IPS DF 19.7 (cell line): ENCODE data around the gene RIC1.
"Not testable (repeated sequence)": the region's sequence is repeated elsewhere in the genome, so short reads cannot be mapped to it uniquely, and the experiment has no call there.

Experiments used
- DNase-seq: peaks from one replicate; pipeline ENCODE4 v3.0.0-alpha.2; 2013; ENCODE audit warnings: low read depth, low spot score

The RIC1 gene

DNA sequence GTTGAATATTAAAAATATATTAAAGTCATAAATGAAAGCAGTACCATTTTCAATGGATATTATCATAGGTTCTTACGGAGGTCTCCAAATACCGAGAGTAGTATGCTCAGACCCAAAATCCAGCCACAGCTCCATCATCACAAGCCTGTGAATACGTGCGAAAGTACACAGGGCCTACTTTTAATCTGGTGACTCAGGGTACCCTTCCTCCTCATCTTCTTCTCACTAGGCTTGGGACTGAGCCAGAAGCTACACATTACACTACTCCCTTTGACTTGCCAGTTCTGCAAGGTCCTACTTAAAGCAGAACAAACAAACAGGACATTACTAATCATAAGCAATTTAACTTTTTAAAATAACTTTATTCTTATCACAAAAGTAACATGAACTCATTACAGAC, 7.6 kb upstream of the RIC1 start:
- no peak for DNase-seq

- no peak for DNase-seq
These were observed 6.9 kb upstream of the RIC1 start for GRCh38 chr9:5622016-5622415.

- DNase-seq = no peak
These were observed 4.3 kb upstream of the RIC1 start for GRCh38 chr9:5624655-5625054.

- DNase-seq = no peak
These were observed 1.9 kb upstream of the RIC1 start for GRCh38 chr9:5626727-5627634.

DNA sequence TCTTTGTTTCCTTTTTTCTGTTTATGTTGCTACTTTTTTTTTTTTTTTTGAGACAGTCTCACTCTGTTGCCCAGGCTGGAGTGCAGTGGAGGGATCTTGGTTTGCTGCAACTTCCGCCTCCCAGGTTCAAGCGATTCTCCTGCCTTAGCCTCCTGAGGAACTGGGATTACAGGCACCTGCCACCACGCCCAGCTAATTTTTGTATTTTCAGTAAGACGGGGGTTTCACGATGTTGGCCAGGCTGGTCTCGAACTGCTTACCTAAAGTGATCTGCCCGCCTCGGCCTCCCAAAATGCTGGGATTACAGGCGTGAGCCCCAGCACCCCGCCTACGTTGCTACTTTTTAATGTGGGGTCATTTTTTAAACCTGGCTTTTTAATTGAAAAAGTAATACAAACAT, 1.2 kb upstream of the RIC1 start:
- DNase-seq = not testable (repeated sequence)

DNA sequence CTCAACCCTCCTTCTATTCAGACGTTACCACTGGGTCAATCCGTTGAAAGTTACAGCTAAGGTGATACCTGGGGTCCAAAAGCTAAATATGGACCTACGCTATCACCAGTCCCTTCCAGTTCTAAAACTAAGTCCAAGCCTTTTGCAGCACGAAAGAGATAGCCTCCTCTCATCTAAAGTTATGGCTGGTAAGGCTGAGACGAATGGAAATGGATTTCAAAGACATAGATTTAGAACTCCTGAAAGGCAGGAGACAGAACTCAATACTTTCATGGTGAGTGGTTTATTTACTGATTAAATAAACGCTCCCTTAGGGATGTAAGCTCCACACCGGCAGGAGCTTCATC, 751 bp upstream of the RIC1 start:
- no peak for DNase-seq

- DNase-seq = no peak
These were observed 589 bp downstream of the RIC1 start for GRCh38 chr9:5629312-5630080.

- no peak for DNase-seq
These were observed 1.2 kb downstream of the RIC1 start for GRCh38 chr9:5630081-5630507.

DNA sequence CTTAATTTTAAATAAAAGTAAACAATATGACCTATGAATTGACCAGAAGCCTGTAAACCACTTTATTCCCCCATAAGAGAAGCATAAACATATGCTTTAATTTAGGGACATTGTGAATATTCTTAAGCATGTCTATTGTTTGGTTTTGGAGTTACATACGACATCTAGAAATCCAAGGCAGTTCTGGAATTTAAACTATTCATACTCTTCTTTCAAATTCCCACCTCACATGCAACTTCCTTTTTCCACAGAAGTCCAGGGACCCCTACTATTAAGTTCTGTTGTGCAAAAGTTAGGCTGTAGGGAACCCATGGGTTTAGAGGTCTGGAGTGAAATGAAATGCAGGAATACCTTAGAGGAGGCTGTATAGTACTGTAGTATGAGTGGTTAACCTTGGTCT, 2.1 kb downstream of the RIC1 start:
- DNase-seq = no peak

DNA sequence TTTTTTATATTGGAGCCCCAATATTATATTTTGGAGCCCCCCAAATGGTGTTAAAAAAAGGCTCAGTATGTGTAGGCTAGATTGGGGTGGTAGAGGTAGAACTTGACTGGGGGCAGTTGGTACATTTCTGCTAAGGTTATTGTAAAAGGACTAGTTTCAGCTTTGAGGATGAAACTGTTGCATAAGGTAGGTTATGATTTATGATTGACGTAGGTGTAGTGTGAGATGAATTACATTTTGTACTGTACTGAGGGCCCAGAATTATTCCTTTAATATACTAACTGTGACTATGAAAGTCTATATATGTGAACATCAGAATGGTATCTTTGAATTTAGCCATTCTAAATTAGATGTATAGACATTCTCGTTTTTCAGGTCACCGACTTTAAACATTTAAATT, 3.6 kb downstream of the RIC1 start:
- no peak for DNase-seq

GRCh38 chr9:5633243-5633642, 4.3 kb downstream of the RIC1 start:
- DNase-seq = no peak

DNA sequence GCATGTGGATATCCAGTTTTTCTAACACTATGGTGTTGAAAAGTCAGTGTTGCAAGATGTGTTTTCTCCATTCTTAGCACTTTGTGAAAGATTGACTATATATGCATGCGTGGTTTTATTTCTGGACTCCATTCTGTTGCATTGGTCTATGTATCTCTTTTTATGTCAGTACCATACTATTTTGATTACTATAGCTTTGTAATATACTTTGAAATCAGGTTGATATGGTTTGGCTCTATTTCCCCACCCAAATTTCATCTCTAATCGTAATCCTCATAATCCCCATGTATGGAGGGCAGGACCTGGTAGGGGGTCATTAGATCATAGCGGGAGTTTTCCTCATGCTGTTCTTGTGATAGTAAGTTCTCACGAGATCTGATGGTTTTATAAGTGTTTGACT, 6.5 kb downstream of the RIC1 start:
- no peak for DNase-seq

GRCh38 chr9:5639816-5640215, 10.9 kb downstream of the RIC1 start:
- DNase-seq = no peak

- no peak for DNase-seq
These were observed 13.3 kb downstream of the RIC1 start for GRCh38 chr9:5642170-5642569.

DNA sequence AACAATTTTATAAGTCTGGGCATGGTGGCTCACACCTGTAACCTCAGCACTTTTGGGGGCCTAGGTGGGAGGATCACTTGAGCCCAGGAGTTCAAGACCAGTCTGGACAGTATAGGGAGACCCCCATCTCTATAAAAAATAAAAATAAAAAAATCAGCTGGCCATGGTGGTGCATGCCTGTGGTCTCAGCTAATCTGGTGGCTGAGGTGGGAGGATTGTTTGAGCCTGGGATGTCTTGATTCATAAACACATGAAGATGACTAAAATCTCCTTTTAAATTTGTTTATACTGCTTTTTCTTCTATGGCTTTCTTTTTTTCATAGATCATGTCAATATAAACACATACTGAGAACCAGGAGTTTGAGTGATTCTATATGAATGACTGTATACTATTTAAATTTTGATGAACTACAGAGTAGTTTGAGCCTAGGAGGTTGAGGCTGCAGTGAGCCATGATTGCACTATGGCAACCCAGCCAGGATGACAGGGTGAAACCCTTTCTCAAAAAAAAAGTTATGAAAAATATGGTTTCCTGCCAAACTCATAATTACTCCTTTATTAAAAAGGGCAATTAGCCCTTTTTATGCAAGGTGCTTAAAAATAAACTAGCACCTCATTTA, 14.2 kb downstream of the RIC1 start:
- no peak for DNase-seq

DNA sequence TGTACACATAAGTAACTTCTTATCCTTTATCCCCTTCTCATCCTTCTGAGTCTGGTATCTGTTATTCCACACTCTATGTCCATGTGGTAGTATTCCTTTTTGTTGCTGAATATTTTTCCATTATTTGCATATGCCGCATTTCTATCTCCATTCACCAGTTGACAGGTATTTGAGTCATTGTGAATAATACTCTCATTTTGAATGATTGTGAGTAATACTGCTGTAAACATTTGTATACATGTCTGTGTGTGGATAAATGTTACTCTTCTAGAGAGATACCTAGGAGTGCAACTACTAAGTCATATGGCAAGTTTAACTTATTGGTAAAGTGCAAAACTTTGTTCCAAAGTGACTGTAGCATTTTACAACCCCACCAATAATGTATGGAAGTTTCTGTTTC, 15.6 kb downstream of the RIC1 start:
- DNase-seq = no peak

DNA sequence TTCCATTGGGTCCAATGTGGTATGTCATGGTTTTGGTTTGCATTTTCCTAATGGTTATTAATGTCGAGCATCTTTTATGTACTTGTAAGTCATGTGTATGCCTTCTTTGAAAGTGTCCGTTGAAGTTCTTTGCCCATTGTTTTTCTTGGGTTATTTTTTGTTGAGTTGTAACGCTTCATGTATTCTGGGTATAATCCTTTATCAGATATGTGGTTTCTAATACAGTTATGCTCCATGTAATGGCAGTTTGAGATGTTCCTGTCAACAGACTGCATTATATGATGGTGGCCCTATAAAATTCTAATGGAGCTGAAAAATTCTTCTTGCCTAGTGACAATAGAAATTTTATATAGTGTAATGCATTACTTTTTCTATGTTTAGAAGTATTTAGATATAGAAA, 17.2 kb downstream of the RIC1 start:
- DNase-seq = no peak

- no peak for DNase-seq
These were observed 21.6 kb downstream of the RIC1 start for GRCh38 chr9:5650356-5651105.

GRCh38 chr9:5651246-5651645, 22.3 kb downstream of the RIC1 start:
- no peak for DNase-seq

DNA sequence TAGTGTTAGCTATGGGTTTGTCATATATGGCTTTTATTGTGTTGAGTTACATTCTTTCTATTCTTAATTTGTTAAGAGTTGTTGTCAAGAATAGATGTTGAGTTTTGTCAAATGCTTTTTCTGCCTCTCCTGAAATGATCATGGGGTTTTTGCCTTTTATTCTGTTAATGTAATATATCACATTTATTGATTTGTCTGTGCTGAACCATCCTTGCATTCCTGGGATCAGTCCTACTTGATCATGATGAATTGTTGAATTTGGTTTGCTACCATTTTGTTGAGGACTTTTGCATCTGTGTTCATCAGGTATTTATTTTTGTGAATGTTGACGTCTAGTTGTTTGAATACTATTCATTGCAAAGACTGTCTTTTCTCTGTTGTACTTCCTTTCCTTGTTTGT, 23.9 kb downstream of the RIC1 start:
- no peak for DNase-seq

DNA sequence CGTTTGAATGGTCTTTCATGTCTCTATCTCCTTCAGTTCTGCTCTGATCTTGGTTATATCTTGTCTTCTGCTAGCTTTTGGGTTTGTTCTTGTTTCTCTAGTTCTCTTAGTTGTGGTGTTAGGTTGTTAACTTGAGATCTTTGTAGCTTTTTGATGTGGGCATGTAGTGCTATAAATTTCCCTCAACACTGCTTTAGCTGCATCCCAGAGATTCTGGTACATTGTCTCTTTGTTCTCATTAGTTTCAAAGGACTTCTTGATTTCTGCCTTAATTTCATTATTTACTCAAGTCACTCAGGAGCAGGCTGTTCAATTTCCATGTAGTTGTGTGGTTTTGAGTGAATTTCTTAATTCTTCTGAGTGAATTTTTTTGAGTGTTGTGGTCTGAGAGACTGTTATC, 33.9 kb downstream of the RIC1 start:
- not testable (repeated sequence) for DNase-seq

DNA sequence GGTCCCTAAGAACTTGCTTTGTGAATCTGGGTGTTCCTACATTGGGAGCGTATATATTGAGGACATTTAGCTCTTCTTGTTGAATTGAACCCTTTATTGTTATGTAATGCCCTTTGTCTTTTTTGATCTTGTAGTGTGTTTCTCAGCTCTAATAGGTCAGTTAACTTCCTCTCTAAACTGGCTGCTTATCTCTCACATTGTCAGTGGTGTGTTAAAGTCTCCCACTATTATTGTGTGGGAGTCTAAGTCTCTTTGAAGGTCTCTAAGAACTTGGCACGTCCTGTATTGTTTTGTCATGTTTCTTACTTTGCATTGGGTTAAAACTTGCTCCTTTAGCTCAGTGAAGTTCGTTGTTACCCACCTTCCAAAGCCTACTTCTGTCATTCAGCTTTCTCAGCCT, 36.2 kb downstream of the RIC1 start:
- DNase-seq = no peak
